Fibroblast of upper back skin (primary cell): ENCODE measurements around the gene PSG7.
"Not testable (repeated sequence)": the region's sequence is repeated elsewhere in the genome, so short reads cannot be mapped to it uniquely, and the experiment has no call there.

Source experiments
- DNase-seq: peaks from one replicate; pipeline ENCODE4 v3.0.0-alpha.2; 2013

Gene PSG7

GRCh38 chr19:42913516-42913915 lies 23.5 kb downstream of the PSG7 start:
- not testable (repeated sequence) for DNase-seq

GRCh38 chr19:42912941-42913340 lies 24.1 kb downstream of the PSG7 start:
- not testable (repeated sequence) for DNase-seq

- not testable (repeated sequence) for DNase-seq
Observed at GRCh38 chr19:42911731-42912130, 25.3 kb downstream of the PSG7 start.

DNA sequence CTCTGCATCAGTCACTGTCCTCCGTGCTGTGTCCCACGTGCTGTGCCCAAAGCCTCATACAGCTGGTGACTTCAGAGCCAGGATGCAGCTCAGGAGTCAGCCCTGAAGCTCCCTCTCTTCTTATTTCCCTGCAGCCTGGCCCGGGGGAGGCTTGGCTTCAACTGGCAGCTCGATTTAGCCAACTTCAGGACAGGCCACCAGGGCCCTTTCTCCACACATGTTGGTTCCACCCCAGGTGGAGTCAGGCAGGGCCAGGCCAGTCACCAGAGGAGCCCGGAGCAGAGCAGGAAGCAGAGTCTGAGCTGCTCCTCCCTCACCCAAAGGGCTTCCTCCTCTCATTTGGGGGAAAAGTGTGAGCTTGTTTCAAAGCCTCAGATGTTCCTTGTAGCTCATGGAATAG lies 30.8 kb downstream of the PSG7 start:
- DNase-seq, result not testable (repeated sequence)

- not testable (repeated sequence) for DNase-seq
Observed at GRCh38 chr19:42900561-42900960, 36.4 kb downstream of the PSG7 start.

DNA sequence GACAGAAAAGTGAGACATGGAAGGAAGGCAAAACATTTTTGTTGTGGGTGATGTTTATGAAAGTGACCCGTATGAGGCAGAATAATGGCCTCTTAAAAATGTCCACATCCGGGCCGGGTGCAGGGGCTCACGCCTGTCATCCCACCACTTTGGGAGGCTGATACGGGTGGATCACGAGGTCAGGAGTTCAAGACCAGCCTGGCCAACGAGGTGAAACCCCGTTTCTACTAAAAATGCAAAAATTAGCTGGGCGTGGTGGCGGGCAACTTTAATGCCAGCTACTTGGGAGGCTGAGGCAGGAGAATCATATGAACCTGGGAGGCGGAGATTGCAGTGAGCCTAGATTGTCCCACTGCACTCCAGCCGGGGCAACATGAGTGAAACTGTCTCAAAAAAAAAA lies 37.3 kb downstream of the PSG7 start:
- not testable (repeated sequence) for DNase-seq

- DNase-seq, result not testable (repeated sequence)
Observed at GRCh38 chr19:42899110-42899509, 37.9 kb downstream of the PSG7 start.

DNA sequence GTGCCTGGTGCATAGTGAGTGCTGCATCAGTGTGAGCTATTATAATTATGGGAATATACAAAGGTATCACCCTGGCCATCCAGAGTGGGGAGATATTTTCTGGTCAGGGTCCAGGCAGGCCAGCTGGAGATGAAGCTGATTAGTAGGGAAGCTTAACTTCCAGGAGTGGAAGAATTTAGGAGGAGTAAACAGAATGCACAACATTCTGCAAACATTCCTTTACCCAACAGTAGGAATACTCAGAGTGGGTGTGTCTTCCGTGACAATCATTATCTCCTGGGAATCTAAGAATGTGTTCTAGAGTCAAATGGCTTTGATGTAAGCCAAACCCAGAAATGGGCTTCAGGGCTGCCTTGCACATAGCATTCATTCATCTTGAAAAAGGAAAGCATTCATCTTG lies 38.4 kb downstream of the PSG7 start:
- not testable (repeated sequence) for DNase-seq

DNA sequence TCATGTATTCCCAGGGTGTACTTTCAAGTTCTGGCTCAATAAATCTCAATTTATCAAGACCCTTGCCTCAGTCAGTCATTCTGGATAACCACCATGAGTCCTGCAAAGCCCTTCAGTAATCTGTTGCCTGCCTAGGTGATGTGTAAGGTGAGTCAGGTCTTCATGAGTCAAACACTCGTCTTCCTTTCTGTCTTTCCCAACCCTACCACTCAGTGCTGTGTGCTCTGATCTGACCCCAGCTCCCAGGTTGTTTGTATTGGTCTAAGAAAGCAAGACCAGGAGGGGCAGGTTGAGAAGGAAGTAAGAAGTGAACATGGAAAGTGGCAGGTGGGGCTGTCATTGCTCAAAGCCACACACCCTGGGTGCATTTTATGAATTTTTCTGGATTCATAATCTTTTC lies 39.3 kb downstream of the PSG7 start:
- not testable (repeated sequence) for DNase-seq

DNA sequence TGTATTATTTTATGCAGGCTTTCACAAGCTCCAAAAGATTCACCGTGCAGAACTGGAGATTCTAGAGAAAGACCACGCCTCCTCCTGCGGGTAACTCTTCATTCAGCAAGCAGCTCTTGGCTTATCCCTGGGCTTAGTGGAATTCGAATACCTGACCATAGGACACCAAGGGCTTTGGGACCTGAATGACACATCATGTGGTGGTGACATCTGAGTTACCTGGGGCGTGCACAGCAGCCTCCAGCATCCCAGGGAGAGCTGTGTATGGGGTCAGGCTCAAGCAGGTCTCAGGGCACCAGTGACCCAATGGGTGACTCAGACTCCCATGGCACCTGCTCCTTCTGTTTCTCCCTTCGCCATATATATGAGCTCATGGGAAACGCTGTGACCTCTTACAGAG lies 46.6 kb downstream of the PSG7 start:
- not testable (repeated sequence) for DNase-seq

DNA sequence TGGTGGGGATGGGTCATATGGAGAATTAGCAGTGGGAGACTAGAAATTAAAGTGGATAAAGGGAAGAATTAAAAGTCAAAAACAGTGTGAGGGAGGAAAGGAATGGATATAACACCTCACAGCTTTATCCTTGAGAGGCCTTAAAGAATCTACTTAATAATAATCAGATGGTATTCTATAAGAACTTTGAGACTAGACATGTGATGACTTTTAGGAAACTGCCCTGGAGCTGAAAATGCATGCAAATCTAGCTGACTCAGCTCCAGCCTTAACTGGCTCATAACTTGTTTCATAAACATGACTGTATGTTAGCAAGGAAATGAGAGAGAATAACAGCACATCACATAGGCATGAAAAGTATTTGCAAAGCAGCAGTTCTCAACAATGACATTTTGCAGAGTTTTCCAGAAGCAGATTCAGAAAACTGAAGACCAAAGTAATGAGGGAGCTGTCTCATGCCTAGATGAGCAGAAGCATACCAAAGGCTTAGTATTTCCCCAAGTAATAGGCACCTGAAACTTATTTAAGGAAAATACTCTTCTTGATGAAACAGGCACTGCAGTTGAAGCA lies 49.0 kb downstream of the PSG7 start:
- not testable (repeated sequence) for DNase-seq

- not testable (repeated sequence) for DNase-seq
Observed at GRCh38 chr19:42882730-42883129, 54.3 kb downstream of the PSG7 start.

GRCh38 chr19:42882010-42882409 lies 55.0 kb downstream of the PSG7 start:
- DNase-seq, result not testable (repeated sequence)

GRCh38 chr19:42881279-42881678 lies 55.7 kb downstream of the PSG7 start:
- DNase-seq, result not testable (repeated sequence)

GRCh38 chr19:42880621-42881020 lies 56.4 kb downstream of the PSG7 start:
- DNase-seq, result not testable (repeated sequence)

GRCh38 chr19:42879613-42880012 lies 57.4 kb downstream of the PSG7 start, which contains the start of gene PSG1:
Gene PSG1, minus strand, starts transcription at chr19:42879713. Its CDS starts 132 bp downstream, at chr19:42879581.
- DNase-seq, result no peak

- DNase-seq, result peak; percentile 36
Observed at GRCh38 chr19:42876596-42876995, 60.4 kb downstream of the PSG7 start.

- DNase-seq, result not testable (repeated sequence)
Observed at GRCh38 chr19:42875881-42876280, 61.1 kb downstream of the PSG7 start.

DNA sequence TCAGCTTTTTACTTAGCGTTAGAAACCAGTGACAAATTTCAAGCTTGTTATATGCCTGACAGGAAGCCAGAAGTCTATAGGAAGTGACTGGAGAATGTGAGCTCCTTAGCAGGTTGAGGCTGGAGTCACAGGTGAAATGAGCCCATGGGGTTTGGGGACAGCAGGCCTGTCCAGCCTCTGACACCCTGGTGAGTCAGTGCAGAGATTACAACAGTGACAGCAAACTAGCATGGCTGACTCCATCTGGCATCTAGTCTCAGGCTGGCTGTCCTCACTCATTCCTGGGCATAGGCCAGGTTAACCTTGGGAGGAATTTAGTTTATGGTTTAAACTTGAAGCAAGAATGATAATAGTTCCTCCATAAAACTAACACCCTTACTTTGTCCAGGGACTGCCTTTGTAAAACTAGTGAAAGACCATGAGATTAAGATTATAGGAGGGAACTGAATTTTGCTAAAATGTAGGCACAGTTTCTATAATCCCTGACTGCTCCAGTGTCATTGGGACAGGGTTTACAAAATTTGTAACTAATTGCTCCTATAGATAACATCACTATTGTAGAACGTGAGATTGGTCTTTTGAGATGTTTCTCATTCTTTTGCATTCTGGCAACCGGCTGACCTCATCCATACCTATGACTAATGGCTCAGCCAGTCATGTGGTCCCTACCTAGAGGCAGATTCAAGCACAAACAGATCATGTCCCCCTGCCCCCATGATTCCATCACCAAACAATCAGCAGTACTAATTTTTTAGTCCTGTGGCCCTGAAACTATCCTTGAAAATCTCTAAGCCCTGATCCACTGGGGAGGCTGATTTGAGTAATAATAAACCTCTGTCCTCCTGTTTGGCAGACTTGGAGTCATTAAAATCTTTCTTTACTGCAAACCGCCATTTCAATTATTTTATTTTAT lies 61.9 kb downstream of the PSG7 start:
- peak; percentile 77 for DNase-seq

DNA sequence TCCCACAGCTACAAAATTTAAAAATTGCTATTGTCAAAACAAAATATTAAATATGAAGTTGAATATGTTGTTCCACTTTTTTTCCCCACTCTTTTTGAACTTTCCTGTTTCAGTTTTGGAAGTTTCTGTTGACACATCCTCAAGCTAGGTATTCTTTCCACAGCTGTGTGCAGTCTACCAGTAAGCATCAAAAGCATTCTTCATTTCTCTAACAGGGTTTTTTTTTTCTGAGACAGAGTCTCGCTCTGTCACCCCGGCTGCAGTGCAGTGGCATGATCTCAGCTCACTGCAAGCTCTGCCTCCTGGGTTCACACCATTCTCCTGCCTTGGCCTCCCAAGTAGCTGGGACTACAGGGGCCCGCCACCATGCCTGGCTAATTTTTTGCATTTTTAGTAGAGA lies 62.9 kb downstream of the PSG7 start:
- not testable (repeated sequence) for DNase-seq
